Measurements from ENCODE around the gene PANK3. TPM values are rescaled to one million over a fixed set of nuclear protein-coding genes. Genes with fewer than 3 reads are reported as not detected.

Gene PANK3
- polyA plus RNA-seq, 1 donor from 2014 or later = 145 TPM

DNA sequence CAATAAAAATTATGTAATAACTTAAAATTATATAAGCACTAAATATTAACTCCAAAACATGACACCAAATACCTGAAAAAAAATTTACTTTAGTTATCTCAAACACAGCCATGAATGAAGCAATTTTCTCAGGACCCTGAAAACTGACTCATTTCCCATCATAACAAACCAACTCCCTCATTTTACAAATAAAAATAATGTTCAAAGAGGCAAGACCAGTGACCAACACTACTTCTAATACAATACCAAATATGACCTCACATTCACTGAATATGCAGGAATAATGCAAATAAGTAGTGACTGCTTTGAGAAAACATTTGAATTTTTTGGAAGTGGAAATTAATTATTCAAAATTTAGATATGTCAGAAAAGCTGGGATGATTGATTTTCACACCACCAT, 28.5 kb downstream of the PANK3 start:
- H3K27ac ChIP-seq (ENCODE audit: low read length) = no peak overlapping the region
- no peak overlapping the region for H3K4me3 ChIP-seq (ENCODE audit: low read length)
- H3F3A ChIP-seq (ENCODE audit: insufficient read depth, low read length, poor library complexity, severe bottlenecking) = no peaks in the 10 kb centered on the region
- no peak overlapping the region for H3K4me2 ChIP-seq (ENCODE audit: low read length)
- peaks cover 11% of the 10 kb centered on the region for H3K79me2 ChIP-seq (replicated peaks; ENCODE audit: insufficient read depth, low read length)
- peaks cover 11% of the 10 kb centered on the region for H3K36me3 ChIP-seq (ENCODE audit: insufficient read depth, low read length)
- no peaks in the 10 kb centered on the region for H3K9me2 ChIP-seq (ENCODE audit: insufficient read depth, low read length)
- H4K20me1 ChIP-seq (ENCODE audit: insufficient read depth) = no peaks in the 10 kb centered on the region
- TF ChIP-seq CTCF (IDR thresholded peaks at IDR 0.05; ENCODE audit: poor library complexity, severe bottlenecking) (no peak), EP300 (conservative IDR thresholded peaks at IDR 0.05; ENCODE audit: poor library complexity, severe bottlenecking) (no peak), MXI1 (conservative IDR thresholded peaks at IDR 0.05; ENCODE audit: poor library complexity, severe bottlenecking) (no peak), EZH2 (IDR thresholded peaks at IDR 0.05; ENCODE audit: borderline replicate concordance, insufficient read depth, low read length, poor library complexity, severe bottlenecking) (no peak), TAF1 (IDR thresholded peaks at IDR 0.05; ENCODE audit: low read depth) (no peak), RAD21 (conservative IDR thresholded peaks at IDR 0.05) (no peak), SMC3 (conservative IDR thresholded peaks at IDR 0.05; ENCODE audit: poor library complexity) (no peak), POLR2AphosphoS5 (IDR thresholded peaks at IDR 0.05) (no peak)
- TF ChIP-seq, protein P1, sequence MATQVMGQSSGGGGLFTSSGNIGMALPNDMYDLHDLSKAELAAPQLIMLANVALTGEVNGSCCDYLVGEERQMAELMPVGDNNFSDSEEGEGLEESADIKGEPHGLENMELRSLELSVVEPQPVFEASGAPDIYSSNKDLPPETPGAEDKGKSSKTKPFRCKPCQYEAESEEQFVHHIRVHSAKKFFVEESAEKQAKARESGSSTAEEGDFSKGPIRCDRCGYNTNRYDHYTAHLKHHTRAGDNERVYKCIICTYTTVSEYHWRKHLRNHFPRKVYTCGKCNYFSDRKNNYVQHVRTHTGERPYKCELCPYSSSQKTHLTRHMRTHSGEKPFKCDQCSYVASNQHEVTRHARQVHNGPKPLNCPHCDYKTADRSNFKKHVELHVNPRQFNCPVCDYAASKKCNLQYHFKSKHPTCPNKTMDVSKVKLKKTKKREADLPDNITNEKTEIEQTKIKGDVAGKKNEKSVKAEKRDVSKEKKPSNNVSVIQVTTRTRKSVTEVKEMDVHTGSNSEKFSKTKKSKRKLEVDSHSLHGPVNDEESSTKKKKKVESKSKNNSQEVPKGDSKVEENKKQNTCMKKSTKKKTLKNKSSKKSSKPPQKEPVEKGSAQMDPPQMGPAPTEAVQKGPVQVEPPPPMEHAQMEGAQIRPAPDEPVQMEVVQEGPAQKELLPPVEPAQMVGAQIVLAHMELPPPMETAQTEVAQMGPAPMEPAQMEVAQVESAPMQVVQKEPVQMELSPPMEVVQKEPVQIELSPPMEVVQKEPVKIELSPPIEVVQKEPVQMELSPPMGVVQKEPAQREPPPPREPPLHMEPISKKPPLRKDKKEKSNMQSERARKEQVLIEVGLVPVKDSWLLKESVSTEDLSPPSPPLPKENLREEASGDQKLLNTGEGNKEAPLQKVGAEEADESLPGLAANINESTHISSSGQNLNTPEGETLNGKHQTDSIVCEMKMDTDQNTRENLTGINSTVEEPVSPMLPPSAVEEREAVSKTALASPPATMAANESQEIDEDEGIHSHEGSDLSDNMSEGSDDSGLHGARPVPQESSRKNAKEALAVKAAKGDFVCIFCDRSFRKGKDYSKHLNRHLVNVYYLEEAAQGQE (IDR thresholded peaks at IDR 0.05; ENCODE audit: borderline replicate concordance) = no peak
- H3K9ac ChIP-seq (ENCODE audit: low read length) = no peak overlapping the region
- no peak overlapping the region for H2AFZ ChIP-seq (ENCODE audit: low read depth, low read length)
- no peaks in the 10 kb centered on the region for H3K27me3 ChIP-seq (ENCODE audit: insufficient read depth, low read depth, low read length)
- no peaks in the 10 kb centered on the region for H3K9me3 ChIP-seq (ENCODE audit: low read length)

DNA sequence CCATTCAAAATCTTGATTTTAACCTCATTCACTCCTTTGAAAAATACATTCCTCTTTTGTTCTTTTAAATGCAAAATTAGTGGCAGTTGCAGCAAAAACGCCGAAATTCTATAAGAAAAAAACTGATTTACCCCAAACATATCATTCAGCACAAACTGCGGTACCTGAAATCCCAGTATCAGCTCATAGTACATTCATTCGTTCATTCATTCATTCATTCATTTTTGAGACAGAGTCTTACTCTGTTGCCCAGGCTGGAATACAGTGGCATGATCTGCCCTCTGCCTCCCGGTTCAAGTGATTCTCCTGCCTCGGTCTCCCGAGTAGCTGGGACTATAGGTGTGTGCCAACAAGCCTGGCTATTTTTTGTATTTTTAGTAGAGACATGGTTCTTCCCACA, 29.6 kb downstream of the PANK3 start:
- H3K79me2 ChIP-seq (replicated peaks; ENCODE audit: insufficient read depth, low read length) = peaks cover 11% of the 10 kb centered on the region
- H3K4me2 ChIP-seq (ENCODE audit: low read length) = no peak overlapping the region
- TF ChIP-seq POLR2AphosphoS5 (IDR thresholded peaks at IDR 0.05) (no peak), SMC3 (conservative IDR thresholded peaks at IDR 0.05; ENCODE audit: poor library complexity) (no peak)
- H2AFZ ChIP-seq (ENCODE audit: low read depth, low read length) = no peak overlapping the region
- H4K20me1 ChIP-seq (ENCODE audit: insufficient read depth) = no peaks in the 10 kb centered on the region
- H3K4me3 ChIP-seq (ENCODE audit: low read length) = no peak overlapping the region
- H3K36me3 ChIP-seq (ENCODE audit: insufficient read depth, low read length) = peaks cover 11% of the 10 kb centered on the region
- H3K9me3 ChIP-seq (ENCODE audit: low read length) = no peaks in the 10 kb centered on the region
- H3K9me2 ChIP-seq (ENCODE audit: insufficient read depth, low read length) = no peaks in the 10 kb centered on the region
- H3F3A ChIP-seq (ENCODE audit: insufficient read depth, low read length, poor library complexity, severe bottlenecking) = no peaks in the 10 kb centered on the region
- no peaks in the 10 kb centered on the region for H3K27me3 ChIP-seq (ENCODE audit: insufficient read depth, low read depth, low read length)
- no peak overlapping the region for H3K9ac ChIP-seq (ENCODE audit: low read length)
- H3K27ac ChIP-seq (ENCODE audit: low read length) = no peak overlapping the region

DNA sequence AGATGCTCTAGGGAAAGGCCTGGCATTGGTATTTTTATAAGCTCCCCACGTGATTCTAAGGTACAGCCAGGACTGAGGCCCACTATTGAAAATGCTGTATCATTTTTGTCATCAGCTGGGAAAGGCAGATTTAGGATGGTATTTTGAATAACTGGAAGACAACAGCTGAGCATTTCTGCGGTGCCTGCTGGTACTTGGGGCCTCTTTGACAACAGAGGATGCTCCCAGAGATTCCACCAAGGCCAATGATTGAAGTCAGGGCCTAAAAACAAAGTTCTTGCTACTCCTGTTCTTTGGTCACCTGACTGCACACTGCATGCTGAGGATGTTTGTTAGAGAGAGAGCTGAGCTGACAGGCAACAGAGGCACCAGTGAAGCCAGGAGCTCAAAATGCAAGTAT, 42.0 kb downstream of the PANK3 start:
- H3K9me2 ChIP-seq (ENCODE audit: insufficient read depth, low read length) = no peaks in the 10 kb centered on the region
- no peaks in the 10 kb centered on the region for H3K36me3 ChIP-seq (ENCODE audit: insufficient read depth, low read length)
- no peaks in the 10 kb centered on the region for H3F3A ChIP-seq (ENCODE audit: insufficient read depth, low read length, poor library complexity, severe bottlenecking)
- H3K4me3 ChIP-seq (ENCODE audit: low read length) = no peak overlapping the region
- no peaks in the 10 kb centered on the region for H4K20me1 ChIP-seq (ENCODE audit: insufficient read depth)
- no peaks in the 10 kb centered on the region for H3K27me3 ChIP-seq (ENCODE audit: insufficient read depth, low read depth, low read length)
- H3K27ac ChIP-seq (ENCODE audit: low read length) = no peak overlapping the region
- H3K79me2 ChIP-seq (replicated peaks; ENCODE audit: insufficient read depth, low read length) = no peaks in the 10 kb centered on the region
- no peak overlapping the region for H2AFZ ChIP-seq (ENCODE audit: low read depth, low read length)
- no peak overlapping the region for H3K9ac ChIP-seq (ENCODE audit: low read length)
- H3K4me2 ChIP-seq (ENCODE audit: low read length) = no peak overlapping the region
- no peaks in the 10 kb centered on the region for H3K9me3 ChIP-seq (ENCODE audit: low read length)
- no peak for TF ChIP-seq POLR2AphosphoS5 (IDR thresholded peaks at IDR 0.05)
- TF ChIP-seq EZH2 (IDR thresholded peaks at IDR 0.05; ENCODE audit: borderline replicate concordance, insufficient read depth, low read length, poor library complexity, severe bottlenecking) = no peak
- TF ChIP-seq SMC3 (conservative IDR thresholded peaks at IDR 0.05; ENCODE audit: poor library complexity) = no peak
- no peak for TF ChIP-seq TAF1 (IDR thresholded peaks at IDR 0.05; ENCODE audit: low read depth)
- no peak for TF ChIP-seq MXI1 (conservative IDR thresholded peaks at IDR 0.05; ENCODE audit: poor library complexity, severe bottlenecking)
- TF ChIP-seq CTCF (IDR thresholded peaks at IDR 0.05; ENCODE audit: poor library complexity, severe bottlenecking) = no peak
- TF ChIP-seq, protein P1 (IDR thresholded peaks at IDR 0.05; ENCODE audit: borderline replicate concordance) = no peak
- TF ChIP-seq RAD21 (conservative IDR thresholded peaks at IDR 0.05) = no peak
- TF ChIP-seq EP300 (conservative IDR thresholded peaks at IDR 0.05; ENCODE audit: poor library complexity, severe bottlenecking) = no peak

Data from neural cell (in vitro differentiated cells).